ENCODE results near the gene BGN.

- TF ChIP-seq EZH2 (IDR thresholded peaks at IDR 0.05; ENCODE audit: insufficient read depth, poor library complexity, severe bottlenecking) (no peak), EZH2phosphoT487 (IDR thresholded peaks at IDR 0.05; ENCODE audit: insufficient read depth, low read depth) (no peak)
Observed at GRCh38 chrX:153455571-153455970, 39.2 kb upstream of the BGN start.

All from GM23248 (cell line).